ENCODE results near the gene DDIT3. TPM values are rescaled to one million over a fixed set of nuclear protein-coding genes. Genes with fewer than 3 reads are reported as not detected.

Gene DDIT3
- total and polyA plus RNA-seq, 2 of the 13 experiments (the other 11 are each of a cell fraction or from before 2014, with no cell fraction given): 27.5 to 48.7 TPM

DNA sequence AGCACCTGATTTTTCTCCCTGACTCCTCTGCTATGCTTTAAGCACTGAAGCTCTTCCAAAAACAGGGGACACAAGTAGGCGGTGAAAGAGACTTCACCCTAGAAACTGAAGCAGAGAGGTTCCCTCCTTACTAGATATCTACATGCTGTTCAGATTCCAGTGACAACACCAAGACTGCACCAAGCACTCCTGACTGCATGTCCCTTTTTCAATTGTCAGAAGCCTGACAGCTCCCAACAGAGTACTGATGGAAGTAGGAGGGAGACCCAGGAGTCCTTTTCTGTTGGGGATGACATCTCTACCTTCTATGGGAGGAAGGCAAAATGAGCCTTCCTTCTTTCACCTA lies 16.3 kb upstream of the DDIT3 start:
- in situ Hi-C loops (cut with HindIII; ENCODE audit: extremely low pct_ligation_motif_present, low pct_unique_long_range_greater_than_20kb) (no loop called here), intact Hi-C loops (cut with micrococcal nuclease; ENCODE audit: unreplicated experiment) (no loop called here)
- no peaks in the 10 kb centered on the region for H3K79me2 ChIP-seq (ENCODE audit: insufficient read depth, low read length)
- no peaks in the 10 kb centered on the region for H4K20me1 ChIP-seq (ENCODE audit: insufficient read depth, low read length)
- H3K9me3 ChIP-seq (ENCODE audit: low read length): no peaks in the 10 kb centered on the region
- ChIA-PET POLR2A (interaction anchor here (1.4 kb wide), 1 partner anchor 11 kb away, joined by 4 read pairs; no protein-coding TSS in a partner anchor), CTCF (ENCODE audit: low intra/inter-chr PET ratio, low total read pairs) (no interaction called here)
- H3K4me2 ChIP-seq (ENCODE audit: low read depth, low read length): no peak overlapping the region
- WGBS (ENCODE audit: low lambda C conversion rate): 100% methylated on average over 1 of the region's 1 CpG
- no peaks in the 10 kb centered on the region for H3K4me1 ChIP-seq (ENCODE audit: insufficient read depth, low read length)
- no peak overlapping the region for H2AFZ ChIP-seq (ENCODE audit: low read length)
- H3K36me3 ChIP-seq (replicated peaks in 1 of 2; ENCODE audit: control insufficient read depth in 1 of 2, insufficient read depth in 2 of 2, low read length in 2 of 2): peaks cover 19 to 44% of the 10 kb centered on the region in 2 experiments; a peak in 4 of 5 replicates
- DNase-seq (ENCODE audit: low spot score): no peak
- no peaks in the 10 kb centered on the region for H3K27me3 ChIP-seq (ENCODE audit: control insufficient read depth in 1 of 2, insufficient read depth in 2 of 2, low read length in 2 of 2)
- no peak overlapping the region for H3K27ac ChIP-seq (ENCODE audit: extremely low read length, insufficient read depth, low read length)
- no peak for TF ChIP-seq ZNF724P (CRISPR knock-in tag; IDR thresholded peaks at IDR 0.05; ENCODE audit: borderline replicate concordance)
- TF ChIP-seq ZFP90 (CRISPR knock-in tag; IDR thresholded peaks at IDR 0.05; ENCODE audit: borderline replicate concordance): no peak
- TF ChIP-seq ZNF83 (CRISPR knock-in tag; IDR thresholded peaks at IDR 0.05; ENCODE audit: borderline replicate concordance): no peak
- no peak for TF ChIP-seq ZNF317 (CRISPR knock-in tag; IDR thresholded peaks at IDR 0.05)
- no peak for TF ChIP-seq ZMYM3 (CRISPR knock-in tag; IDR thresholded peaks at IDR 0.05)
- no peak for TF ChIP-seq DR1 (CRISPR knock-in tag; IDR thresholded peaks at IDR 0.05)
- TF ChIP-seq ZNF441 (CRISPR knock-in tag; IDR thresholded peaks at IDR 0.05; ENCODE audit: borderline replicate concordance): no peak
- no peak for TF ChIP-seq PTBP1 (IDR thresholded peaks at IDR 0.05; ENCODE audit: low read depth, low read length, poor library complexity, severe bottlenecking)
- TF ChIP-seq NR1H2 (CRISPR knock-in tag; IDR thresholded peaks at IDR 0.05; ENCODE audit: borderline replicate concordance, low read depth): no peak
- no peak for TF ChIP-seq CREB3 (CRISPR knock-in tag; IDR thresholded peaks at IDR 0.05)
- no peak for FAIRE-seq
- no peak for ATAC-seq
- H3K9ac ChIP-seq (ENCODE audit: insufficient read depth, low read depth, low read length): no peak overlapping the region
- BruUV-seq (replicated peaks): no TSS peak
- H3K4me3 ChIP-seq (replicated peaks in 1 of 3; ENCODE audit: insufficient read depth in 1 of 3, low read depth in 2 of 3, low read length in 3 of 3): no peak overlapping the region

Data from HepG2 (cell line).